ENCODE data around the gene OR13C8.

OR13C8 gene

DNA sequence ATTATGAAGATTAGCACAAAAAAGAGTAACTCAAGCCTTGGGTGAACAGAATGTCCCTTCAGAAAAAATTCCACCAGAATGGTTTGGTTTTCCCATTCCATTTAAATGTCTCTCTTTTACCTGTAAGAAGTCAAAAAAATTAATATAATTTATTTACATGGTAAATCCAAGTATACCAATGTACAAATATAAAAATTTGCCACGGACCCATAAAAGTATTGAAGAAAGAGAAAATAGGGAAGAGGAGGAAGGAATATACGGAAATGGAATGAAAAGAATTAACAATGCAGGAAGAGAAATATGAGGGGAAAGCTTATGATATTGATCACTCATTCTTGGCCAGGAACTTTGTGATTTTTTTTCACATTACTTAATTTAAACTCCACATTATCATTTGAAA, 49.1 kb downstream of the OR13C8 start, which contains the start of gene OR13C9:
TSS of gene OR13C9 (minus strand) at position 101 of the 400 bp plus-strand sequence. CDS start at position 101, 0 bp downstream.
- no peak for FAIRE-seq
